ENCODE measurements around the gene E2F3. TPM values are rescaled to one million over a fixed set of nuclear protein-coding genes. Genes with fewer than 3 reads are reported as not detected.

E2F3 gene
- total RNA-seq, 1 donor from 2014 or later, result 20.4 TPM

DNA sequence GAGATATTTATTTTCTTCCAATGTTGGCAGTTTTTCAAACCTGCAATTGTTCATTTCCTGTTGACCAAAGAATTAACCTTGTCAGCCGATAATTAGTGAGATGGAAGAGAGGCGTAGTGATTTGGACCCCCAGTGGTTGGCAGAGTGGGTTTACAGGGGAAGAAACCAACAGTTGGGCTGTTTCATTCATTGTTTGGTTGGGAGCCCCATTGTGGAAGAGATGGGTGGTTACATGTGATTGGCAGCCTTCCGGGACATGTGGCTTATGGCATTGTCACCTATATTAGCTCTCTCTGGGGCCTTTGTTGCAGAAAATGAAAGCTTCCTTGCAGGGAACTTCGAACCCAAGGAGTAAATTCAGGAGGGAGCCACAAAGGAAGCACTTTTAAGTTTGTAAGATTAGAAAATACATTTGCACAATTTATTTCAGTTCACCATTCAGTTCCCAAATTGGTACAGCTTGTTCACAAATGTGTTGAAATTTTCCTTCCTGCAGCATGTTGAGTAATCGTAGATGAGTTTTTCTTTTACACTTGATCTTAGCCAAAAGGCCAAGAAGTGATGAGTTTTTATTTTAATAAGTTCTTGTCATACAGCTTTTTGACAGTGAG is 82.3 kb downstream of the E2F3 start:
- Mint-ChIP-seq H3K36me3 (ENCODE audit: low read depth, unreplicated experiment) (peaks cover 42% of the 10 kb centered on the region), H3K4me3 (ENCODE audit: unreplicated experiment) (no peak overlapping the region), H3K4me1 (ENCODE audit: unreplicated experiment) (no peaks in the 10 kb centered on the region), H3K27ac (ENCODE audit: unreplicated experiment) (no peak overlapping the region), H3K9me3 (ENCODE audit: unreplicated experiment) (no peaks in the 10 kb centered on the region), H3K27me3 (ENCODE audit: unreplicated experiment) (no peaks in the 10 kb centered on the region)
- TF ChIP-seq CTCF (IDR thresholded peaks at IDR 0.05; ENCODE audit: unreplicated experiment), result no peak
- no peak for DNase-seq (ENCODE audit: low spot score)

GRCh38 chr6:20486641-20487040 is 85.0 kb downstream of the E2F3 start:
- H3K4me3 Mint-ChIP-seq (ENCODE audit: unreplicated experiment), result no peak overlapping the region
- peaks cover 50% of the 10 kb centered on the region for H3K36me3 Mint-ChIP-seq (ENCODE audit: low read depth, unreplicated experiment)
- no peak for DNase-seq (ENCODE audit: low spot score)
- peaks cover 5% of the 10 kb centered on the region for H3K4me1 Mint-ChIP-seq (ENCODE audit: unreplicated experiment)
- TF ChIP-seq CTCF (IDR thresholded peaks at IDR 0.05; ENCODE audit: unreplicated experiment), result no peak
- H3K27ac Mint-ChIP-seq (ENCODE audit: unreplicated experiment), result no peak overlapping the region
- H3K9me3 Mint-ChIP-seq (ENCODE audit: unreplicated experiment), result no peaks in the 10 kb centered on the region
- no peaks in the 10 kb centered on the region for H3K27me3 Mint-ChIP-seq (ENCODE audit: unreplicated experiment)

DNA sequence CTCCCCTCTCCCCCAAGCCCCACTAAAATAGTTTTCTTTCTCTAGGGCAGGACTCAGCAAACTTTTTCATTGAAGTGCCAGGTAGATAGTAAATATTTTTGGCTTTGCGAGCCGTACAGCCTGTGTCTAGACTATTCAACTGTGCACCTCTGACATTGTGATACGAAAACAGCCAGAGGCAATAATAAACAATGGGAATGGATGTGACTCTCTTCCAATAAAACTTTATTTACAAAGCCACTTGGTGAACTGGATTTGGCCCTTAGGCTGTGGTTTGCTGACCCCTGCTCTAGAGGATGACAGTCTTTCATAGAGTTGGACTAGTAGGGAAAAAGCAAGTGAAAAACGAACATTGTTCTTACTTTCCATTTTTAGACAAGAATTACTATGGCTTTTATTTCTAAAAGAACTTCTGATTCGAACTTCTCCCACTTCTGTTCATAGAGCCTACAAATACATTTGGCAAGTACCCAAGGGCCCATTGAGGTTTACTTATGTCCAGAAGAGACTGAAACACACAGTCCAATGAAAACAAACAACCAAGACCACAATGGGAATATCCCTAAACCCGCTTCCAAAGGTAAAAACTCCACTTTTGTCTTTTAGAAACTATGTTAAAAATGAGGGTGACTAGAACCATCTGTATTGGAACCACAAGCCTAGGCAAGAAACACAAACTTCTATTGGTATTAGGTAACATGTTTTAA is 86.1 kb downstream of the E2F3 start:
- no peak for TF ChIP-seq CTCF (IDR thresholded peaks at IDR 0.05; ENCODE audit: unreplicated experiment)
- Mint-ChIP-seq H3K27ac (ENCODE audit: unreplicated experiment) (no peak overlapping the region), H3K4me1 (ENCODE audit: unreplicated experiment) (peaks cover 11% of the 10 kb centered on the region), H3K9me3 (ENCODE audit: unreplicated experiment) (no peaks in the 10 kb centered on the region), H3K36me3 (ENCODE audit: low read depth, unreplicated experiment) (peaks cover 42% of the 10 kb centered on the region), H3K27me3 (ENCODE audit: unreplicated experiment) (no peaks in the 10 kb centered on the region), H3K4me3 (ENCODE audit: unreplicated experiment) (no peak overlapping the region)
- DNase-seq (ENCODE audit: low spot score), result no peak

GRCh38 chr6:20490591-20490990 is 88.9 kb downstream of the E2F3 start:
- Mint-ChIP-seq H3K36me3 (ENCODE audit: low read depth, unreplicated experiment) (peaks cover 27% of the 10 kb centered on the region), H3K27ac (ENCODE audit: unreplicated experiment) (no peak overlapping the region)
- no peak for TF ChIP-seq CTCF (IDR thresholded peaks at IDR 0.05; ENCODE audit: unreplicated experiment)

DNA sequence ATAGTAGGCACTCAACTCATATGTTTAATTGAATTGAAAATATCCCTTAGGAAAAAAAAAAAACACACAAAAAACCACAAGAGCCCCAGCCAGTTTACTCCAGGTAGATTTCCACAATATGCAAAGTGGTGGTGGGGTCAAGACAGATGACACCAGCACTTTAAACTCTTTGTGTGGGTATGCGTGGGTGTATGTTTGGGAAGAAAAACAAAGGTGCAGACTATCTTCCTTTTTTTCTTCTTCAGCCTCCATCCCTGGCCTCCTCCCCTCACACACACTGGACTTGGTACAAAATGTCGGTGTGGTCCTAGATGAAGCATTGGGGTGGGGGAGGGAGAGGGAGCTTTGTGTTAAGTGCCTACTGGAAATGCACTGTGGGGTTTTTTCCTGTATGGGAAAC is 90.4 kb downstream of the E2F3 start:
- Mint-ChIP-seq H3K9me3 (ENCODE audit: unreplicated experiment) (no peaks in the 10 kb centered on the region), H3K4me1 (ENCODE audit: unreplicated experiment) (peaks cover 11% of the 10 kb centered on the region), H3K4me3 (ENCODE audit: unreplicated experiment) (no peak overlapping the region), H3K36me3 (ENCODE audit: low read depth, unreplicated experiment) (peaks cover 20% of the 10 kb centered on the region), H3K27ac (ENCODE audit: unreplicated experiment) (no peak overlapping the region), H3K27me3 (ENCODE audit: unreplicated experiment) (no peaks in the 10 kb centered on the region)
- DNase-seq (ENCODE audit: low spot score), result no peak
- TF ChIP-seq CTCF (IDR thresholded peaks at IDR 0.05; ENCODE audit: unreplicated experiment), result no peak

More at GRCh38 chr6:20490591-20490990, 88.9 kb downstream of the E2F3 start:
- Mint-ChIP-seq H3K4me3 (ENCODE audit: unreplicated experiment) (no peak overlapping the region), H3K9me3 (ENCODE audit: unreplicated experiment) (no peaks in the 10 kb centered on the region), H3K4me1 (ENCODE audit: unreplicated experiment) (peaks cover 11% of the 10 kb centered on the region), H3K27me3 (ENCODE audit: unreplicated experiment) (no peaks in the 10 kb centered on the region)
- no peak for DNase-seq (ENCODE audit: low spot score)

All from endothelial cell (in vitro differentiated cells).